HepG2 (cell line): ENCODE measurements around the gene CCDC85C. TPM values are rescaled to one million over a fixed set of nuclear protein-coding genes. Genes with fewer than 3 reads are reported as not detected.

Source experiments
- HMGXB4 ChIP-seq, 2 experiments: sonication (generic) in 1 of 2; formaldehyde crosslinking in 1 of 2; IDR thresholded peaks; 2 replicates each; pipeline versions ENCODE4 v1.4.0 to v1.6.1; 2018 to 2020; ENCODE audit warnings: missing genetic modification reagents in 2 of 2, borderline replicate concordance in 1 of 2, low read depth in 1 of 2, mild to moderate bottlenecking in 1 of 2, missing biosample characterization in 1 of 2
- NFE2 ChIP-seq: sonication (generic); formaldehyde crosslinking; IDR thresholded peaks from 2 replicates; pipeline ENCODE4 v1.4.0; 2020; ENCODE audit warnings: missing genetic modification reagents
- RCOR2 ChIP-seq: IDR thresholded peaks from 2 replicates; pipeline ENCODE4 v1.6.1; 2016; ENCODE audit warnings: missing biosample characterization, missing genetic modification reagents
- SALL1 ChIP-seq: sonication (generic); formaldehyde crosslinking; IDR thresholded peaks from 2 replicates; pipeline ENCODE4 v1.8.0; 2022; ENCODE audit warnings: mild to moderate bottlenecking, missing genetic modification reagents
- SMARCE1 ChIP-seq: fragments of 450-650 bp; IDR thresholded peaks from 2 replicates; pipeline ENCODE4 v1.6.1; 2017; ENCODE audit warnings: borderline replicate concordance
- ZMYM3 ChIP-seq: sonication (generic); formaldehyde crosslinking; IDR thresholded peaks from 2 replicates; pipeline ENCODE4 v1.5.1; 2020; ENCODE audit warnings: mild to moderate bottlenecking, missing genetic modification reagents
- ZNF616 ChIP-seq: sonication (generic); formaldehyde crosslinking; IDR thresholded peaks from 2 replicates; pipeline ENCODE4 v1.5.0; 2020; ENCODE audit warnings: low read depth, mild to moderate bottlenecking, missing genetic modification reagents
- ZNF800 ChIP-seq: sonication (generic); formaldehyde crosslinking; IDR thresholded peaks from 2 replicates; pipeline ENCODE4 v1.4.0; 2020; ENCODE audit warnings: missing genetic modification reagents
- polyA plus RNA-seq, 8 experiments: library from polyadenylated mRNA; depleted of rRNA in 3 of 8; stranded (reverse) in 7 of 8; unstranded in 1 of 8; fragments of >200 nt; fragmentation: Illumina TruSeq in 4 of 8; extraction: Trizol in 4 of 8; gene quantifications; 2 replicates each; pipeline versions ENCODE4 v1.2.1 to v1.2.3, GENCODE V29; 2011 to 2016; ENCODE audit warnings: low read depth in 4 of 8, missing spikeins in 1 of 8, mixed read lengths in 1 of 8; ENCODE audit not compliant: insufficient read depth in 1 of 8
- total RNA-seq, 5 experiments: library from RNA; depleted of rRNA; stranded (reverse); fragments of >200 nt; fragmentation: Illumina TruSeq; extraction: Trizol; gene quantifications; 2 replicates each; pipeline ENCODE4 v1.2.3, GENCODE V29; 2016; ENCODE audit warnings: low read depth in 1 of 5
- TF ChIP-seq, protein P1 (sequence below): sonication (generic); formaldehyde crosslinking; IDR thresholded peaks from 2 replicates; pipeline ENCODE4 v1.4.0; 2020; ENCODE audit warnings: low read depth, missing genetic modification reagents
- TF ChIP-seq, protein P2 (sequence below): sonication (generic); formaldehyde crosslinking; IDR thresholded peaks from 2 replicates; pipeline ENCODE4 v1.9.0; 2022; ENCODE audit warnings: missing genetic modification reagents, mild to moderate bottlenecking, borderline replicate concordance

The CCDC85C gene
- total and polyA plus RNA-seq, 2 of the 13 experiments (the other 11 are each of a cell fraction or from before 2014, with no cell fraction given) = 18.8 to 43.8 TPM

- no peak for TF ChIP-seq NFE2 (CRISPR knock-in tag)
- TF ChIP-seq ZNF616 (CRISPR knock-in tag) = no peak
- TF ChIP-seq ZNF800 = no peak
- TF ChIP-seq SMARCE1 = no peak
- TF ChIP-seq HMGXB4 (CRISPR knock-in tag; IDR thresholded peaks at IDR 0.05; ENCODE audit: borderline replicate concordance in 1 of 2, low read depth in 1 of 2) = 0 out of 4 replicates have a peak, but pooled peaks of 1 of the 2 experiments have one; percentile 24
- 0 out of 2 replicates have a peak, but pooled peaks have one; percentile 12 for TF ChIP-seq SALL1 (CRISPR knock-in tag)
- TF ChIP-seq, protein P1, sequence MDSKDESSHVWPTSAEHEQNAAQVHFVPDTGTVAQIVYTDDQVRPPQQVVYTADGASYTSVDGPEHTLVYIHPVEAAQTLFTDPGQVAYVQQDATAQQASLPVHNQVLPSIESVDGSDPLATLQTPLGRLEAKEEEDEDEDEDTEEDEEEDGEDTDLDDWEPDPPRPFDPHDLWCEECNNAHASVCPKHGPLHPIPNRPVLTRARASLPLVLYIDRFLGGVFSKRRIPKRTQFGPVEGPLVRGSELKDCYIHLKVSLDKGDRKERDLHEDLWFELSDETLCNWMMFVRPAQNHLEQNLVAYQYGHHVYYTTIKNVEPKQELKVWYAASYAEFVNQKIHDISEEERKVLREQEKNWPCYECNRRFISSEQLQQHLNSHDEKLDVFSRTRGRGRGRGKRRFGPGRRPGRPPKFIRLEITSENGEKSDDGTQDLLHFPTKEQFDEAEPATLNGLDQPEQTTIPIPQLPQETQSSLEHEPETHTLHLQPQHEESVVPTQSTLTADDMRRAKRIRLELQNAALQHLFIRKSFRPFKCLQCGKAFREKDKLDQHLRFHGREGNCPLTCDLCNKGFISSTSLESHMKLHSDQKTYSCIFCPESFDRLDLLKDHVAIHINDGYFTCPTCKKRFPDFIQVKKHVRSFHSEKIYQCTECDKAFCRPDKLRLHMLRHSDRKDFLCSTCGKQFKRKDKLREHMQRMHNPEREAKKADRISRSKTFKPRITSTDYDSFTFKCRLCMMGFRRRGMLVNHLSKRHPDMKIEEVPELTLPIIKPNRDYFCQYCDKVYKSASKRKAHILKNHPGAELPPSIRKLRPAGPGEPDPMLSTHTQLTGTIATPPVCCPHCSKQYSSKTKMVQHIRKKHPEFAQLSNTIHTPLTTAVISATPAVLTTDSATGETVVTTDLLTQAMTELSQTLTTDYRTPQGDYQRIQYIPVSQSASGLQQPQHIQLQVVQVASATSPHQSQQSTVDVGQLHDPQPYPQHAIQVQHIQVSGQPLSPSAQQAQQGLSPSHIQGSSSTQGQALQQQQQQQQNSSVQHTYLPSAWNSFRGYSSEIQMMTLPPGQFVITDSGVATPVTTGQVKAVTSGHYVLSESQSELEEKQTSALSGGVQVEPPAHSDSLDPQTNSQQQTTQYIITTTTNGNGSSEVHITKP (CRISPR knock-in tag) = peak; percentile 35; the same call in 1 of the 2 replicates
- 0 out of 2 replicates have a peak, but pooled peaks have one; percentile 38 for TF ChIP-seq RCOR2 (CRISPR knock-in tag)
- TF ChIP-seq ZMYM3 (CRISPR knock-in tag) = peak; percentile 60; the same call in 1 of the 2 replicates
- TF ChIP-seq, protein P2, sequence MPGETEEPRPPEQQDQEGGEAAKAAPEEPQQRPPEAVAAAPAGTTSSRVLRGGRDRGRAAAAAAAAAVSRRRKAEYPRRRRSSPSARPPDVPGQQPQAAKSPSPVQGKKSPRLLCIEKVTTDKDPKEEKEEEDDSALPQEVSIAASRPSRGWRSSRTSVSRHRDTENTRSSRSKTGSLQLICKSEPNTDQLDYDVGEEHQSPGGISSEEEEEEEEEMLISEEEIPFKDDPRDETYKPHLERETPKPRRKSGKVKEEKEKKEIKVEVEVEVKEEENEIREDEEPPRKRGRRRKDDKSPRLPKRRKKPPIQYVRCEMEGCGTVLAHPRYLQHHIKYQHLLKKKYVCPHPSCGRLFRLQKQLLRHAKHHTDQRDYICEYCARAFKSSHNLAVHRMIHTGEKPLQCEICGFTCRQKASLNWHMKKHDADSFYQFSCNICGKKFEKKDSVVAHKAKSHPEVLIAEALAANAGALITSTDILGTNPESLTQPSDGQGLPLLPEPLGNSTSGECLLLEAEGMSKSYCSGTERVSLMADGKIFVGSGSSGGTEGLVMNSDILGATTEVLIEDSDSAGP (CRISPR knock-in tag) = 0 out of 2 replicates have a peak, but pooled peaks have one; percentile 42
Measured at GRCh38 chr14:99609245-99610170, 5.5 kb upstream of the CCDC85C start (continued).
